PC-9 (cell line): Measurements from ENCODE around the gene EML1.

Source experiments
- CTCF ChIP-seq: fragments of 200-600 bp; sonication (generic); conservative IDR thresholded peaks from 2 replicates; pipeline ENCODE4 v1.6.1; 2017; ENCODE audit warnings: mixed run types, antibody characterized with exemption, mild to moderate bottlenecking, moderate library complexity
- EZH2 ChIP-seq: fragments of 200-600 bp; sonication (generic); IDR thresholded peaks from 2 replicates; pipeline ENCODE4 v1.8.0; 2017; ENCODE audit warnings: antibody characterized with exemption, low read depth

GRCh38 chr14:99795046-99795445 lies 1.8 kb downstream of the EML1 start:
- TF ChIP-seq CTCF: no peak
- no peak for TF ChIP-seq EZH2
